GM18526 (cell line): Measurements from ENCODE around the gene CLDN19.

Source experiments
- POLR2A ChIP-seq: IDR thresholded peaks from 3 replicates; pipeline ENCODE4 v1.6.1; 2011; ENCODE audit not compliant: insufficient read length; ENCODE audit errors: extremely low read depth

The CLDN19 gene, protein sequence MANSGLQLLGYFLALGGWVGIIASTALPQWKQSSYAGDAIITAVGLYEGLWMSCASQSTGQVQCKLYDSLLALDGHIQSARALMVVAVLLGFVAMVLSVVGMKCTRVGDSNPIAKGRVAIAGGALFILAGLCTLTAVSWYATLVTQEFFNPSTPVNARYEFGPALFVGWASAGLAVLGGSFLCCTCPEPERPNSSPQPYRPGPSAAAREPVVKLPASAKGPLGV

DNA sequence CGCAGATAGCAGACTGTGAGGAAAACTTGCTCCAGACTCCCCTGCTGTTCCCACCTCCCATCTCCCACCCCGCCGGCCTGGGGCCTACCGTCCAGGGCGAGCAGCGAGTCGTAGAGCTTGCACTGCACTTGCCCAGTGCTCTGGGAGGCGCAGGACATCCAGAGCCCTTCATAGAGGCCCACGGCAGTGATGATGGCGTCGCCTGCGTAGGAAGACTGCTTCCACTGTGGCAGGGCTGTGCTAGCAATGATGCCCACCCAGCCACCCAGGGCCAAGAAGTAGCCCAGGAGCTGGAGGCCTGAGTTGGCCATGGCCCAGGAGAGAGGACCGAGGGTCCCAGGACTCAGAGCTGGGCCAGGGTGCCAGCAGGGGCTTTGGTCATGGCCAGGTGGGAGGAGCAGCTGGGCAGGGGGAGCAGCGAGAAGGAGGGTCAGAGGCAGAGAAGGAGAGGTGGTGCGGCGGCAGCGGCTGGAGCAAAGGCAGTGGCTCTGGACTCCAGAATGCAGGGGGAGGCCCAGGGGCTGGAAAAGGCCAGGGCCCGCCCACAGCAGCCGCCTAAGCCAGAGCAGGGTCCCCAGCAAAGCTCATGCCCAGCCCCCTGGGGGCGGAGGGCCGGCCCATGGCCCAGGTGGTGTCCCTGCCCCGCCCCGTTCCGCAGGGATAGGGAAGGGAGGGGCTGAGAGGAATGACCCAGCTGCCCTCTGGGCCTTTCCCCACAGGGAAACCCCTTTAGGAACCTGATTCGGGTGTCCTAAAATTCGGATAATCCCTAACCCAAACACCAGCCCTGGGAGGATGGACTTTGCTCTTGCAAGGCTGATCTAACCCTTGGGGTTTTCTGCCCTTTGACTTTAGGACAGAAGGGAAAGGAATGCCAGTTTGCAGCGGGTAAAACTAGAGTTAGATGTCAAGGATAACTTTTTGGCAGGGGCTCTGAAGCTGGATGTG lies at the start of gene CLDN19:
Gene CLDN19, minus strand, starts transcription at position 484 of the 948 bp plus-strand sequence. Its CDS starts 173 bp downstream, at position 311.
- TF ChIP-seq POLR2A: no peak

DNA sequence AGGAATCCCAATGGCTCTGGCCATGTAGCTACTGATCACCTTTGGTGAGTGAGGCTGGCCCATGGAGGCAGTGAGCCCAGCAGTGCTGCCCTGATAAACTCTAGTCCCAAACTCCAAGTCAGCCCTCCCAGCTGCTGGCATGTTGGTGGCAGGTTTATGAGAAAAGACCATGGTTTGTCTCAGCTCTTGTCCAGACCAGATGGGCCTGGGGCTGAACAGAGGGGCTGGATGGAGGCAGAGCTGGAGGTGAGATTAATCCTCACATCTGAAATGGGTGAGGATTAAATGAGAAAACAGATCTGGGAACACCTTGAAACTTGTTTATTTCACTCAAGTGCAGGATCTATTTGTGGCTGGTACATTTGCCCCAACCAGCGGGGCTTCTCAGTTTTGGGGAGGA lies 48.0 kb upstream of the CLDN19 start:
- TF ChIP-seq POLR2A: no peak

DNA sequence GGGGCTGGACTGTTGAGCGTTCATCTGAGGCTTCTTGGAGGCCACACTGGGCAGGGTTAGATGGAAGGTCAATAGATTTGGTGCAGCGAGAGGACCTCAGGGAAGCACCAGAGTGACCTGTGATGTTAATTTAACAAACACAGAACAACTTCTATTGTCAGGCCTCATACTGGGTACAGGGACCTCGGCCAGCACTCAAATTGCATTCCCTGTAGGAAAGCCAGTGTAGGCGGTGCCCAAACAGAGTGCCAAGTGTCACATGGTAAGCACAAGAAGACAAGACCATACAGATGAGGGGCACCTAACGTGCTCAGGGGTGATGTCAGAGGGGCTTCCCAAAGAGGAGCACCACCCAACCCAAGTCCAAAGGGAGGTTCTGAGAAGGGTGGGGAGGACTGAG lies 46.1 kb upstream of the CLDN19 start:
- no peak for TF ChIP-seq POLR2A

DNA sequence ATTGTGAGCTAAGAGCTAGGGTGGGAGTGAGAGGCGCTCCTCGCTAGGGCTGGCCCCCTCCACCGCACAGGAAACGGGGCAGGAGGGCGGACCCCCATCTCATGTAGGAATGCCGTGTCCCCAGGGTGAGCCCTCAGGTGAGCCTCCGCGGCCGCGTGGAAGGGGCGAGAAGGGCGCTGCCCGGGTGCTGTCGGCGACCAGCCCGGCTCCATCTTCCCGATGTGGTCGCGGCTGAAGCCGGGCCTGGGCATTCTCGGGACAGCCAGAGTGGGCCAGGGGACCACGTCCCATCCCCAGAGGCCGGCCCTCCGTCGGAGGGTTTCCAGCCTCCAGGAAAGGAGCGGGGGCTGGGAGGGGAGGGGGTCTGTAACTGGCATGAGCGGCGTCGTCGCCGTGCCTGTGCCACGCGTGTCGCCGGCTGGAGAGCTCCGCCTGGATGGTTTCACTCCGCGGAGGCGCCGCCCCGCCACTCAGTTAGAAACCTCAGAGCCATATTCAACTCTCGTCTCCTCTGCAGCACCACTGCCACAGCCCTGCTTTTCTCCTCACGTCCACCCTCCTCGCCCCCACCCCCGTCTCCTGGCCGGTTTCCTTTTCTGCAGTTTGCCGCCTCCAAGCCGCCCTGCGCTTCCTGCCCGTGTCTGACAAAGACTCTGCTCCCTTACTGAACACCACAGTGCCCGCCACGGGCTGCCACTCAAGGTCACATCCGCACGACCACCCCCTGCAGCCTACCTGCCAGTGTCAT lies 45.1 kb upstream of the CLDN19 start, which contains the start of gene TMEM269:
Gene TMEM269, plus strand, starts transcription at position 46 of the 748 bp plus-strand sequence. CDS start 4,903 bp downstream, outside the sequence.
- no peak for TF ChIP-seq POLR2A

DNA sequence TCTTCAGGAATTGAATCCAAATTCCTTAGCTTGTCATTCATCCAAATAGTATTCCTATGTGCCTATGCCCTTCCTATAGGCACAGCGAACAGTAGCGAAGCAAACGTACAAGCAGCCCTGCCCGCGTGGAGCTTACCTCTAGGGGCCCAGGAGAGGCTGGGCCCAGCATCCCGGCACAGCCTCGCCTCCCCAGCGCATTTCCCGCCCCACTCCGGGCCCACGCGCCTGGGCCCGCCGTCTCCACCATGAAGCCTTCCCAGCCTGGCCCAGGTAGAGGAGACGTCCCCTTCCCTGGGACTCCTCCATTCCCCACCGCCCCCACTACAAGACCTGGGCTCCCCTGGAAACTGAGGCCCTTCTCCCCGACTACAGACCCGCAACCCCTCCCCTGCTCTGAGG lies 44.5 kb upstream of the CLDN19 start:
- no peak for TF ChIP-seq POLR2A

DNA sequence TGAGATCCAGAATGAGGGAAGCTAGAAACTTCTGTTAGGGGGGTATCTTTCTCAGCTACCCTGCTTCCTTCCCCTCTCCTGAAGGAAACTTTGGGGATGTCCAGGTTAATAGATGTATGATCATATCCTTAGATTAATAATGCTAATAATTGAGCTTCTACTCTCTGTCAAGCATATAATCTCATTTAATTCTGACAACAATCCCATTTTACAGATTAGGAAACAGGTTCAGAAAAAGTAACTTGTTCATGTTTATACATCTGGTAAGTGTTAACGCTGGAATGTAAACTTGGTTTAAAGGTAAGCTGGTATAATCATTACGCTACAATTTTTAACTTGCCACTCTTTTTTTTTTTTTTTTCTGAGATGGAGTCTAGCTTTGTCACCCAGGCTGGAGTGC lies 43.1 kb upstream of the CLDN19 start:
- no peak for TF ChIP-seq POLR2A

DNA sequence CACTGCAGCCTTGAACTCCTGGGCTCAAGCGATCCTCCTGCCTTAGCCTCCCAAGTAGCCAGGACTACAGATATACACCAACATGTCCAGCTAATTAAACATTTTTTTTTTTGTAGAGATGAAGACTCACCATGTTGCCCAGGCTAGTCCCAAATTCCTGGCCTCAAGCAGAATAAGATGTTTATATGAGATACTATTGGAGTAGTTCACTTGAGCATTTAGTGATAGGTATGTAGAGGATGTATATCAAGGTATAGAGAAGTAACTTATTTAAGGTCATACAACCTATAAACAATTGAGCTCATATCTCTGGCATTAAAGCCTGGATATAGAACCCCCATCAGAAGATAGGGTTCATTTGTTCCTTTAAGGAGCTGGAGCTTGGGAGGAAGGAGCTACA lies 40.1 kb upstream of the CLDN19 start:
- TF ChIP-seq POLR2A: no peak

DNA sequence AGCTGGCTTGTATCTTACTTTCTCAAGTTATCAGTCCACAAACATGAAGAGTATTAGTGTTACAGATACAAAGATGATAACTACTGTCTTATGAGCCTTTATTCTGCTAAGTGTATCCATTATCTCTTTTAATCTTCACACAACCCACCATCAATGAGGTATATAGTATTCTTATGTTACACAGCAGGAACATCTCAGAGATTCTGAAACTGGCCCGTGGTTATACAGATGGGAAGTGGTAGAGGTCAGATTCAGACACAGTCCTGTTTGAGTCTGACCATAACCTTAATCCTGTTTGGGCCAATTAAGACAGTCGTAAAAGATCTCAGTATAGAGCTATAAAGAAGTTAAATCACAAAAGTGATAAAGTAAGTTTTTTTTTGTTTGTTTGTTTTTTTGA lies 39.7 kb upstream of the CLDN19 start:
- TF ChIP-seq POLR2A: no peak

DNA sequence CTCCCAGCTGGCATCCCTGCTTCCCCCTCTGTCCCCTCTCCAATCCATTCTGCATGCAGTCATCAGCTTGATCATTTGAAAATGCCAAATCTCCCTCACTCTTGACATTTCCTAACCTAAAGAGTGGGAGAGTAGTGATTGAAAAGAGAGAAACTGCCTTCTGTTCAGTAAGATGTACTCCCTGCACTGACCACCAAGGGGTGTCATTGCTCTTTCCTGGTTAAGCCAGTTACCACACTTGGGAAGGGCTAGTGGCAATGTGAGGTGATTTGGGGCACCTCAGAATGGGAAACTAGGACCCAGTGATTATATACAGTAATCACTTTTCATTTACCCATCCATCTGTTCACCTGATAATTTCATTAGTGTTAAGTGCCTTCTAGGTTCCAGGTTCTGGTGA lies 37.8 kb upstream of the CLDN19 start:
- no peak for TF ChIP-seq POLR2A

DNA sequence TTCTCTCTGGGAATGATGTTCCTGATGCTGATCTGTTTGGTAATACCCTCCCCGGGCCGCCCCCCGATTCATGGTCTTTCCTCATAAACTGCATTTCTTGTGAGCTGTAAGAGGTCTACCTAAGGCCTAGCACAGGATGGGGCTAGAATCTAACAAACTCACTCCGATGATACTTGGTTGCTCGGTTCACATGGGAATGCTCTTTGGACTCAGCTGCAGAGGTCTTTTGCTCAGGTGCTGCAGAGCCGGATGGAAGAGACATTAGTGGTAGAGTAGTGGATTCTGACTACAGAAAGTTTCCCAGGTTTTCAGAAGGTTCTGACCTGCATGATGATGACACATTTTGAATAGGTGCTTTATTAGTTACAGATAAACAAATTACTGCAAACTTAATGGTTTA lies 36.5 kb upstream of the CLDN19 start:
- TF ChIP-seq POLR2A: no peak

DNA sequence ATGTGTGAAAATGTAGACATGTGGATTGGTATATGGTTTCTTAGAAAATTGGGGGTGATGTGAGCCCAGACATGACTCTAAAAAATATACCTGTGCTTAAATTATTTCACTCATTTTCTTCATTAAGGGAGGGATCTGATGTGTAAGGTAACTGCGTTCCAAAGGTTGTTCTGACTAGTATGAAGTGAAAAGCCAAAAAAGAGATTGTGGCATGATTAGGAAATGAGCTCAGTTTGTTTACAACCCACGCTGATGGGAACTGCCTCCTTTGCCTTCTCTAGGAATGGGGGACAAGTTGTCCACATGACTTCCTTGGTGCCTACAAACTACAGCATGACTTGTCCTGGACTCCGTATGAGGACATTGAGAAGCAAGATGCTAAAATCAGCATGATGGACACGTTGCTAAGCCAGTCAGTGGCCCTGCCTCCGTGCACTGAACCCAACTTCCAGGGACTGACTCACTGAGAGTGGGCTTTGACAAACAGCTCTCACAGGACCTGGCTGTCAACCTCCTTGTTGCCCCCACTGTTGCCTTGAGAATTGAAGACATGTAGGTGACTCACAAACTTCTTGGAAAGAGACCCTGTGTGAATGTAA lies 35.0 kb upstream of the CLDN19 start:
- TF ChIP-seq POLR2A: no peak

DNA sequence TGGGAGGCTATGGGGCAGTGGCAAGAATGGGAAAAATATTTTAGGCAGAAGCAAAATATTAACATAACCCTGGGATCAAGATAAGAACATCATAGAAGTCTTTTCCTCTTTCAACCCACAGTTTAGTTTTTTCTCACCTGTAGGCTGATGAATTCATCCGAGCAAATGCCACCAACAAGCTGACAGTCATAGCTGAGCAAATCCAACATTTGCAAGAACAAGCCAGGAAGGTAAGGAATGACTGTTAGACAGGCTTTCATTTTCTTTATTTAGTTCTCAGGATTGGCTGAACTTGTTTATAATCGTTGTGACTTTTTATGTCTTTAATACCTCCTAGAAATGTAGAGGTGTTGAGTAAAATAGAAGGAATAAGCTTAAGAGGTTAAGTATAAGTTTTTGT lies 33.4 kb upstream of the CLDN19 start:
- no peak for TF ChIP-seq POLR2A

DNA sequence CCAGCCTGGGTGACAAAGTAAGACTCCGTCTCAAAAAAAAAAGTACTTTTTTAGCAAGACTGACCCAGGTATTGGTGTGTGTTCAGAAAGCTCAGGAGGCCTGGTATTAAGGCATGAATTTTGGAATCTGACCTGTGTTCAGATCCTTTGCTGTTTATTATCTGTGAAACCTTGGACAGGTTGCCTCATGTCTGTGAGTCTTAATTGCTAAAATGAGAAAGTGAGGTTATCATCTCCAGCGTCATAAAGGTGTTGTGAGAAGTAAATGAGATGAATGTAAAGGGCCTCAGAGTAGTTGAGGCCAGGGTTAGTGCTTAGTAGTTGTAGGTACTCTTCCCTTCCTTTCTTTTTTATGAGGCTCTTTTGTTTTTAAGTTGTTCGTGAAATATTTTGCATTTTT lies 29.8 kb upstream of the CLDN19 start:
- no peak for TF ChIP-seq POLR2A

DNA sequence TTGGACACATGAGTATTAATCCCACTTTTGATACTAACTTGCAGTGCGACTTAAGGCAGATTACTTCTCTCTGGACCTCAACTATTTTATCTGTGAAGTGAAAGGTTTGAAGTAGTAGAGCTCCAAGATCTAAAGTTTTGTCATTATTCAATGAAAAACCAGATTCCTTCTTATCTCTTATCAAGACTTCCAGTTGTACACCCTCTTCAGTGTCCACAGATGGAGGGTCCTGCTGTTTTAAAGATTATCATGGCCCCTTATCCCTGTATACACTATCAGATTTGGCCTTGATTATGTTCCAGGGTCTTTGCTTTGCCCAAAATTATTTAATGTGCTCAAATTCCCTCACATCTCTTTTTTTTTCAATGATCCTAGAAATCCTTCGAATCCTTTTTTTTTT lies 28.1 kb upstream of the CLDN19 start:
- no peak for TF ChIP-seq POLR2A

DNA sequence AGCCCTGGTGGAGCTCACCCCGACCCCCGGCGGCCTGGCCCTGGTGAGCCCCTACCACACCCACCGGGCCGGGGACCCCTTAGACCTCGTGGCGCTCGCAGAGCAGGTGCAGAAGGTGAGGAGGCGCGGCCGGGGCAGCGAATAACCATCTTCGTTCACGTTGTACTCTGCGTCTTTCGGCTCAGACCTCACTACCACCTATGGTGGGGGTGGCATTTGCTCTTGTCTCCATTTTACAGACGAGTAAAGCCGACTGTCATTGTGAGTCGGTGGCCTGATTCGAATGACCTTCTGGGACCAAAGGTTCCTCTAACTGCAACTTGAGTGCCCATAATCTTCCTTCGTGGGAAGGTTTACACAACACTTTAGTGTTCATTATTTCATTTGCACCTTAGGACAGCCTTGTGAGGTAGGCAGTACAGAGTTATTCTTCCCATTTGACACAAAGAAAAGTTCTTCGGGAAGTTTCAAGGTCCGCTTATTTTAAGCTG lies 27.5 kb upstream of the CLDN19 start:
- no peak for TF ChIP-seq POLR2A
